ENCODE measurements around the gene DTNA.

DNA sequence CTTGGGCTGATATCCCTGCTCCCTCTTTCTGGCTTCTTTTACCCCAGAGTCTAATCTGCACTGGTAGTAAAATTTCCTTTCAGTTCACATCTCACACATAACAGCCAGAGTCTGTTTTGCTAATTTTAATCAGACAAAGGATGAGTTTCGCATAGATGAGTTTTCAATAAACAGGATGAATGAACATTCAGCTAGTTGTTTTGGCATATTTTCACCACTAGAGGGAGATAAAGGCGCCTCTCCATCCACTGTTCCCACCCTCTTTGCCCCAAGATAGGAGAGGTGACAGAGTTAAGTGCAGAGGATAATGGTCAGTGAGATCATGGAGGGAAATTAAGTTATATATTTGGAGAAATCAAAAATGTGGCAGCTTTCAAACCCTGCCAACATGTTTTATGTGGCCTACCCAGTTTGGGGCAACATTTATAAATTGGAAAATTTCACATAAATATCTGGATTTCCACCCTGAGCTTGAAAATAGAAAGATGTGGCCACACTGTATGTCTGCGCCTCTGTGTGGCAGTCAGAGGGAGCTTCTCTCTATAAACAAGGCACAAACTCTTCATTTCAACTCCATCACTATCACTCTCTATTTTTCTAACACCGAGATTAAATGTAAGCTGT is 48.5 kb upstream of the DTNA start:
- TF ChIP-seq GATA3 (IDR thresholded peaks at IDR 0.05; ENCODE audit: low read depth, low read length) (no peak), GATA2 (IDR thresholded peaks at IDR 0.05; ENCODE audit: low read depth, low read length) (no peak)

Data from SH-SY5Y (cell line).